Thoracic aorta (tissue), 2 donors: ENCODE results near the gene NSMF. TPM values are rescaled to one million over a fixed set of nuclear protein-coding genes. Genes with fewer than 3 reads are reported as not detected.

Experiments used
- ATAC-seq: fragments of 150-250 bp; one replicate; pipeline ENCODE4 v1.8.0; 2017; ENCODE audit warnings: low read depth; ENCODE audit not compliant: insufficient number of reproducible peaks, low FRiP score
- DNase-seq: peaks from one replicate; pipeline ENCODE4 v3.0.0-alpha.2; 2020; ENCODE audit warnings: low spot score
- H3K27ac ChIP-seq, 2 donors: fragments of 200-600 bp; sonication (generic); 1 replicate in 1 of 2; 2 replicates in 1 of 2; pipeline ENCODE4 v1.5.1; 2016; ENCODE audit warnings: mild to moderate bottlenecking in 2 of 2, moderate library complexity in 2 of 2
- H3K27me3 ChIP-seq: fragments of 200-600 bp; sonication (generic); replicated peaks from 2 replicates; pipeline ENCODE4 v1.6.0; 2016; ENCODE audit warnings: mild to moderate bottlenecking; ENCODE audit not compliant: insufficient read depth
- H3K36me3 ChIP-seq: fragments of 200-600 bp; sonication (generic); one replicate; pipeline ENCODE4 v1.5.1; 2016
- H3K4me1 ChIP-seq, 2 donors: fragments of 200-600 bp; sonication (generic); 1 replicate in 1 of 2; 2 replicates in 1 of 2; pipeline versions ENCODE4 v1.5.1 to v1.6.0; 2016; ENCODE audit warnings: low read depth in 2 of 2, mild to moderate bottlenecking in 1 of 2; ENCODE audit not compliant: control insufficient read depth in 1 of 2
- H3K4me3 ChIP-seq: fragments of 200-600 bp; sonication (generic); 2 replicates; pipeline ENCODE4 v1.5.1; 2016; ENCODE audit warnings: mild to moderate bottlenecking
- H3K9me3 ChIP-seq: fragments of 200-600 bp; sonication (generic); 2 replicates; pipeline ENCODE4 v1.5.1; 2016
- CTCF ChIP-seq: fragments of 200-600 bp; sonication (generic); IDR thresholded peaks from one replicate; pipeline ENCODE4 v1.5.1; 2019; ENCODE audit warnings: antibody characterized with exemption
- total RNA-seq, 2 donors: library from RNA; depleted of rRNA; stranded (reverse); fragments of >200 nt; gene quantifications; one replicate each; pipeline versions ENCODE4 v1.1.0 to v1.2.3, GENCODE V29; 2016

Gene NSMF
- total RNA-seq, 2 donors from 2014 or later, result 168 to 251 TPM

- no peak for ATAC-seq
- H3K36me3 ChIP-seq, result peaks cover 16% of the 10 kb centered on the region
- peaks cover 28 to 52% of the 10 kb centered on the region in 2 donors for H3K4me1 ChIP-seq
- peak overlapping the region; percentile 97 to 99 for H3K27ac ChIP-seq
- peak overlapping the region; percentile 97 for H3K4me3 ChIP-seq
- no peak for TF ChIP-seq CTCF
- H3K9me3 ChIP-seq, result no peaks in the 10 kb centered on the region
- DNase-seq, result no peak
- no peaks in the 10 kb centered on the region for H3K27me3 ChIP-seq
Measured at GRCh38 chr9:137456864-137457405, 2.2 kb downstream of the NSMF start.

- no peak for TF ChIP-seq CTCF
- Histone ChIP-seq H3K27ac (peak overlapping the region; percentile 97 to 99), H3K4me1 (peaks cover 28 to 52% of the 10 kb centered on the region in 2 donors), H3K36me3 (peaks cover 16% of the 10 kb centered on the region), H3K4me3 (peak overlapping the region; percentile 97), H3K9me3 (no peaks in the 10 kb centered on the region), H3K27me3 (no peaks in the 10 kb centered on the region)
- DNase-seq, result no peak
- ATAC-seq, result peak; percentile 30
Measured at GRCh38 chr9:137456061-137456863, 2.9 kb downstream of the NSMF start.

GRCh38 chr9:137455359-137455991, 3.7 kb downstream of the NSMF start:
- Histone ChIP-seq H3K9me3 (no peaks in the 10 kb centered on the region), H3K27ac (peak overlapping the region; percentile 97 to 99), H3K4me1 (peaks cover 28 to 52% of the 10 kb centered on the region in 2 donors), H3K36me3 (peaks cover 16% of the 10 kb centered on the region), H3K27me3 (no peaks in the 10 kb centered on the region), H3K4me3 (peak overlapping the region; percentile 97)
- TF ChIP-seq CTCF, result no peak
- ATAC-seq (no peak), DNase-seq (no peak)

- ATAC-seq (no peak), DNase-seq (no peak)
- Histone ChIP-seq H3K4me3 (peak overlapping the region; percentile 62), H3K27me3 (no peaks in the 10 kb centered on the region), H3K4me1 (peaks cover 28 to 51% of the 10 kb centered on the region in 2 donors), H3K27ac (peak overlapping the region in 1 of 2 donors; percentile 99), H3K9me3 (no peaks in the 10 kb centered on the region), H3K36me3 (peaks cover 16% of the 10 kb centered on the region)
- no peak for TF ChIP-seq CTCF
Measured at GRCh38 chr9:137454597-137455358, 4.4 kb downstream of the NSMF start.
